Pancreas (tissue), 10 donors: ENCODE measurements around the gene TTC9B. TPM values are rescaled to one million over a fixed set of nuclear protein-coding genes. Genes with fewer than 3 reads are reported as not detected.

ENCODE experiments used
- ATAC-seq, 4 donors: fragments of 200-7000 bp; cut with Tn5 transposase; one replicate each; pipeline versions ENCODE4 v1.8.0 to v1.9.1; 2020; ENCODE audit warnings: mild to moderate bottlenecking in 4 of 4, moderate library complexity in 4 of 4
- DNase-seq, 6 donors: peaks; one replicate each; pipeline ENCODE4 v3.0.0-alpha.2; 2020
- FAIRE-seq: peaks from 2 replicates; lab custom pipeline; 2012; peaks lifted over from hg19 to GRCh38; lab: Jason Lieb, UNC
- H3K27ac ChIP-seq, 4 donors: fragments of 200-600 bp; sonication (generic); 1 replicate in 3 of 4; 2 replicates in 1 of 4; pipeline versions ENCODE4 v1.5.0 to v1.8.0; 2020
- H3K27me3 ChIP-seq, 4 donors: fragments of 200-600 bp; one replicate each; pipeline ENCODE4 v1.8.0; 2021
- H3K36me3 ChIP-seq, 3 donors: fragments of 200-600 bp; sonication (generic) in 1 of 3; one replicate each; pipeline versions ENCODE4 v1.5.0 to v1.8.0; 2020 to 2021
- H3K4me1 ChIP-seq, 3 donors: fragments of 200-600 bp; one replicate each; pipeline ENCODE4 v1.8.0; 2021
- H3K4me3 ChIP-seq, 4 donors: fragments of 200-600 bp; sonication (generic) in 2 of 4; one replicate each; pipeline versions ENCODE4 v1.5.0 to v1.8.0; 2020 to 2021
- H3K9me3 ChIP-seq, 4 donors: fragments of 200-600 bp; one replicate each; pipeline ENCODE4 v1.8.0; 2021
- CTCF ChIP-seq, 4 donors: fragments of 200-600 bp; sonication (generic) in 3 of 4; IDR thresholded peaks; one replicate each; pipeline versions ENCODE4 v1.5.0 to v1.8.0; 2021; ENCODE audit warnings: antibody characterized with exemption in 4 of 4
- WGBS, 2 donors: extraction: QIAGEN DNeasy Blood & Tissue Kit; methylation state at CpG; one replicate each; pipeline ENCODE4 v1.1.7; 2013; 5-methylcytosine and 5-hydroxymethylcytosine counted together
- intact Hi-C, 3 donors: fragments of 100-400 bp; cut with DNase I; formaldehyde crosslinking; loops; one replicate each; pipeline versions ENCODE4 v1.11.1 to v1.14.2; 2022
- polyA plus RNA-seq, 2 donors: library from polyadenylated mRNA; stranded (reverse); fragments of 200-250 nt; gene quantifications; one replicate each; pipeline ENCODE4 v1.2.3, GENCODE V29; 2013
- total RNA-seq, 6 donors: library from RNA; stranded (reverse); fragmentation: NEBNext Ultra II Directional in 4 of 6; extraction: Animal tissue kit (Norgen Biotek cat#: 25700) in 4 of 6; gene quantifications; one replicate each; pipeline versions ENCODE4 v1.2.1 to v1.2.4, GENCODE V29; 2021 to 2023
- donor health status: healthy with polysubstance abuse.
- donor health status: DM: no; HTN: no; CAD: no; lungs with moderate emphysema.
- donor health status: DM: no; HTN: no; CAD: no.
- donor health status: control.
- donor health status: control.
- donor health status: Bipolar disorder and iron deficiency.
- donor health status: DM: yes; HTN: yes; CAD: no.
- donor health status: DM: no; HTN: no; CAD: no.
- donor health status: DM: no; HTN: no; CAD: no.
- donor health status: DM: yes; HTN: yes; CAD: no.

Gene TTC9B
- total and polyA plus RNA-seq, 8 donors: 0.05 TPM; not detected in 7

DNA sequence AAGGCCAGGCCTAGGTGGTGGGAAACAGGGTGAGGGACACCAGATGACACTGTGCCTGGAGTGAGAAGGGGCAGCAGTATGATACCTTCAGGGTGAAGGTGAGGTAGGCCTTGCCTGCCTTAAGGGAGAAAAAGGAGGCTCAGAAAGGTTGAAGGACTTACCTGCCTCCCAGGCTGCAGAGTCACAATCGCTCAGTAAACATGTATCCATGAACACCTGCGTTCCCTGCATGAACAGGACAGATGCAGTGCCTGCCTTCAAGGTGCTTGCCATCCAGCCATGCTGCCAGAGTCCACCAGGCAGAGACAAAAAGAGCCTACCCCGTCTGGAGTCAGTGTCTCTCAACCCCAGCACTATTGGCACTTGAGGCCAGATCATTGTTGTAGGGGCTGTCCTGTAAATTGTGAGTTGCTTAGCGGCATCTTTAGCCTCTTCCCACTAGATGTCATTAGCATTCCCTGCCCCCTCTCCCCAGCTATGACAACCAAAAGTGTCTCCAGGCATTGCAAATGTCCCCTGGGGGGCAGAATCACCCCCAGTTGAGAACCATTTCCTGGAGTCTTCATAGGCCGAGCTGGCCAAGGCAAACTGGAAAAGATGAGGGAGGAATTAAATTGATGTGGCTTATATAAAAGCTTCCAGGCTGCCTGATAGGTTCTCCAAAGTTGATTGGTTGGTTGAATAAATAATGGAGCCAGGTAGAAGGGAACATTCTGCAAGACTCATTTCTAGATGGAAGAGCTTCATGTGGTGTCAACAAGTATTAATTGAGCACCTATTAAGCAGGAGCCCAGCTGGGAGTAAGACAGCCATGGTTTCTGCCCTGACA is 25.2 kb downstream of the TTC9B start:
- H3K9me3 ChIP-seq: no peaks in the 10 kb centered on the region
- H3K36me3 ChIP-seq: no peaks in the 10 kb centered on the region
- ATAC-seq (no peak), FAIRE-seq (no peak), DNase-seq (no peak)
- no peaks in the 10 kb centered on the region for H3K27me3 ChIP-seq
- intact Hi-C loops: no loop called here
- no peak overlapping the region for H3K4me3 ChIP-seq
- 87 to 92% methylated on average over 5 of the region's 5 CpGs for WGBS, 2 donors
- H3K4me1 ChIP-seq: peaks cover 0 to 8% (median 7%) of the 10 kb centered on the region in 3 donors
- H3K27ac ChIP-seq: no peak overlapping the region
- TF ChIP-seq CTCF (IDR thresholded peaks at IDR 0.05): no peak

GRCh38 chr19:40191836-40192646 is 26.1 kb downstream of the TTC9B start:
- FAIRE-seq (no peak), DNase-seq (peak in 5 of 6 donors; percentile 14 to 77 (median 60)), ATAC-seq (peak; percentile 14 to 31 (median 18))
- H3K9me3 ChIP-seq: no peaks in the 10 kb centered on the region
- no peak for TF ChIP-seq CTCF (IDR thresholded peaks at IDR 0.05)
- peak overlapping the region; percentile 60 to 98 (median 84) for H3K4me3 ChIP-seq
- no peaks in the 10 kb centered on the region for H3K36me3 ChIP-seq
- H3K4me1 ChIP-seq: peaks cover 0 to 8% (median 7%) of the 10 kb centered on the region in 3 donors
- WGBS, 2 donors: 11 to 14% methylated on average over 38 to 62 of the region's 62 CpGs
- intact Hi-C loops: no loop called here
- no peak overlapping the region for H3K27ac ChIP-seq
- no peaks in the 10 kb centered on the region for H3K27me3 ChIP-seq

DNA sequence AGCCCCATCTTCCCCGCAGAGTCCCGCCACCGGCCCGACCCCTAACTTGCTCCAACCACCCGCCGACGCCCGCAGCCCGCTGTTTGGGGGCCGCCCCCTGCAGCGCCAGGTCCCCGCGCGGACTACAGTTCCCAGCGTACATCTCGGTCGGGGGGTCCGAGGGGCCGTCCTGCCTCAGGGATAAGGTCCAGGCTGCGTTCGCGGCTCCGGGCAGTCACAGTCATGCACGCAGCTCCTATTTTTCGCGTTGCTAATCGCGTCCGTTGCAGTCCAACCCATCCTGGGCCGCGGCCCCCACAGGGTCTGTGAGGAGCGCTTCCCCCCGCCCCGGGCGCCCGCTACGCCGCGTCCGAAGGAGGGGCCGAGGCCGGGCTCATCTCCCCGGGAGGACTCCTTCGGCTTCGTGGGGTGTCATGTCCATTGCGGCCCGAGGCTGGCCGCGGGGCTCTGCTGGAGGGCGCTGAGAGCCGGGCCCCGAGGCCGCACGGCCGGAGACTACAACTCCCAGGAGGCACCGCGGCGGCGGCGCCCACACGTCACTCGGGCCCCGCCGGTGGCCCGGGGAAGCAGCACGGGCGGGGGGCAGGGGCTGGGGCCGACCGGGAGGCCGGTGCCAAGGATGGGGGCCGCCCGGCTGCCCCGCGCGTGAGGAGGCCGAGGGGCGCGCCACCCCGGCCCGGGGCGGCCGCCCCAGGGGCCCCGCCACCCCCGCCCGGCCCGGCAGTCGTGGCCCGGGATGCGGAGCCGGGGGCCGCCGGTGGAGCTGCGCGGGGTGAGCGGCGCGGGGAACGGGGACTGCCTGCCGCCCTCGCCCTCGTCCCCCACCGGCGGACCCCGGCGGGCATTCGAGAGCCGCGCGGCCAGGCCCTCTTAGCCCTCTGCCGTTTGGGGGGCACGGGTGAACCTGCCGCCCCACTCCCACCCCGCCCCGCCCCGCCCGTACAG is 27.0 kb downstream of the TTC9B start, which contains the start of gene MAP3K10:
TSS of gene MAP3K10 (plus strand) at position 536 of the 945 bp plus-strand sequence. CDS start 606 bp downstream, outside the sequence.
- ATAC-seq (peak; percentile 95 to 96 (median 95)), DNase-seq (peak; percentile 62 to 90 (median 76)), FAIRE-seq (no peak)
- Histone ChIP-seq H3K27me3 (no peaks in the 10 kb centered on the region), H3K4me3 (peak within 1 kb of the TSS; percentile 79 to 98 (median 84)), H3K36me3 (no peaks in the 10 kb centered on the region), H3K4me1 (peaks cover 0 to 8% (median 7%) of the 10 kb centered on the region in 3 donors), H3K27ac (peak within 1 kb of the TSS; percentile 84 to 91 (median 88)), H3K9me3 (no peaks in the 10 kb centered on the region)
- 1% methylated on average over 63 to 116 of the region's 116 CpGs for WGBS, 2 donors
- intact Hi-C loops: no loop called here
- TF ChIP-seq CTCF (IDR thresholded peaks at IDR 0.05): no peak

- intact Hi-C loops: no loop called here
- ATAC-seq: no peak
- TF ChIP-seq CTCF (IDR thresholded peaks at IDR 0.05): no peak
- H3K4me3 ChIP-seq: no peak overlapping the region
- H3K27me3 ChIP-seq: no peaks in the 10 kb centered on the region
- H3K27ac ChIP-seq: no peak overlapping the region
- no peaks in the 10 kb centered on the region for H3K9me3 ChIP-seq
- H3K4me1 ChIP-seq: no peaks in the 10 kb centered on the region
- FAIRE-seq: no peak
- DNase-seq: no peak
- H3K36me3 ChIP-seq: no peaks in the 10 kb centered on the region
- 91 to 92% methylated on average over 1 of the region's 1 CpG for WGBS, 2 donors
Measured at GRCh38 chr19:40184273-40184672, 33.9 kb downstream of the TTC9B start.
